ENCODE data around the gene SPAG9.
"Not testable (repeated sequence)": the region's sequence is repeated elsewhere in the genome, so short reads cannot be mapped to it uniquely, and the experiment has no call there.

SPAG9 gene

DNA sequence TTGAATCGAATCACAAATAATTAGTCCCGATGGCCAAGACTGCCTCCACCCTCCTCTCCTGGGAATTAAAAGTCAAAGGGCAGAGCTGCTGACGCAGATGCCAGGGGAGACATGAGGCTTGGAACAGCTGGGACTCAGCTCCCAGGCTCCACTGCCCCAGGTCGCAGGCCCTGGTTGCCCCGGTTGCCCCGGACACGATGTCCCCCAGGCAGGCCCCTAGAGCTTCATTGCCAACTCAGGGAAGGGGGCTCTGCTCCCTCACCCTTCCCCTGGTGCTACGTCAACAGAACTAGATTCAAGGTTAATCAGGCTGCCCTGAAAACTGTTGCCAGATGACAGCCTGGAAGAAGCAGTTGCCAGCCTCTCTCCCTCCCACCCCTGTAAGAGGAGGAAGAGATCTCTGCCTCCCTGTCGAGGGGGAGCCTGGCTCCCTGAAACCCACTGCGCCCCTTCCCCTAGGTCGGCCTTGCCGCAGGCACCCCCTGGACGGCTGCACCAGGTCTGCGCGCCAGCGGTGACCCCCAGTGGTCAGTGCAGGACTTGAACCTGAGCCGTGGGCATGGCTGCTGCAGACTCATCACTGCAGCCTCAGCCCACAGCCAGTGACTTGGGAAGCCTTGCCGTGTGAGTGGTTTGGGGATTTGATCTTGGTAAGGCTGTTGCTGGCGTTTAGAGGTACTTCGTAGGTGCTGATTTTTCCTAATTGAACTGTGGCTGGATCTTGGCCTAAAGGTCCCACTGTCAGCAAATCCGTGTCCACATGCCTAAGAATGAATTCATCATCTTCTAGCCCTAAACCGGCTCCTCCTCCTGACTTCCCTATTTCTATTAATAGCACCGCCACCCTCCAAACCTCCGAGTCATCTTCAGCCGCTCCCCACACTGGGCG lies 170.4 kb downstream of the SPAG9 start:
- peak; percentile 66 to 79 for DNase-seq

DNA sequence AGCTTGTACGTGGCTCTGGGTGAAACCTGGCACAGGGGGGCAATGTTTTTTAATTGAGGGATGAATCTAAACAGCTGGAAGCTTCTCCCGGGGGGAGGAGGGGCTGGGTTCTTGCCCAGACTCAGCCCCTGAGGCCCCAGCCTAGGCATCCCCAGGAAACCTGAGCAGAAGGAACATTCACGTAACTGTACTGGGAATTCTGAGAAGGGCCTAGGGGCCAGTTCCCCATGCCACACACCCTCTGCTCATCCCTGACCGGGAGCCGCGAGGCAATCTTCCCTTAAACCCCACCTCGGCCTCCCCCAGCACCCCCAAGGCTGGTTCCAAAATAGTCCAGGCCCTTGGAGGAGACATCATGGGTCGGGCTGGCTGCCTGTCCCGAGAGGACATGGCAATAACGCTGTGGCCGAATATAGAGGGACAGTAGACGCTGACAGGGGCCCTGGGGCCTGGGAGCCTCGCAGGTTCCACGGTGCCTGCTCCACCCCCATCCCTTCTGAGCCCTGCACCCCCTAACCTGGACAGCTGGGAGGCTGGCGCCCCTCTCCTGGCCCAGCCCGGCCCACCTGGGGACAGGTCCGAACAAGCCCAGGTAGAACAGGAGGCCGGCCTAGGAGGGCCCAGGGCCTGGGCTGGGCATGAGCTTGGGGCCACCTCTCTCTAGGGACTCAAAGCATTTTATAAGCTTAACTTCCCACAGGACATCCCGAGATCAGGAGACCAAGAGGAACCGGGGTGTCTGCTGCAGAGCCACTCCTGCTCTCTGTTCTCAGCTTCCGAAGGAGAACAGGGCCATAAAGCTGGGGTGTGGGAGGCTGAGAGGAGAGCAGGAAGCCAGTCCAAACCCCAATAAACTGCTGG lies 171.3 kb downstream of the SPAG9 start:
- no peak for DNase-seq

DNA sequence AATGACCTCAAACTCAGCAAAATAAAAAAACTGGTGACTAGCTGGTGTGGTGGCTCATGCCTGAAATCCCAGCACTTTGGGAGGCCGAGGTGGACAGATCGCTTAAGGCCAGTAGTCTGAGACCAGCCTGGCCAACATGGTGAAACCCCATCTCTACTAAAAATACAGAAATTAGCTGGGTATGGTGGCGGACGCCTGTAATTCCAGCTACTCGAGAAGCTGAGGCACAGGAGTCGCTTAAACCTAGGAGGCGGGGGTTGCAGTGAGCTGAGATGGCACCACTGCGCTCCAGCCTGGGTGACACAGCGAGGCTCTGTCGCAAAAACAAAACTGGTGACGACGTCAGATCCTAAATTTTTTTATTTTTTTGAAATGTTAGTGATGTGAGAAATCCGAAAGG lies 172.0 kb downstream of the SPAG9 start:
- DNase-seq, result no peak

DNA sequence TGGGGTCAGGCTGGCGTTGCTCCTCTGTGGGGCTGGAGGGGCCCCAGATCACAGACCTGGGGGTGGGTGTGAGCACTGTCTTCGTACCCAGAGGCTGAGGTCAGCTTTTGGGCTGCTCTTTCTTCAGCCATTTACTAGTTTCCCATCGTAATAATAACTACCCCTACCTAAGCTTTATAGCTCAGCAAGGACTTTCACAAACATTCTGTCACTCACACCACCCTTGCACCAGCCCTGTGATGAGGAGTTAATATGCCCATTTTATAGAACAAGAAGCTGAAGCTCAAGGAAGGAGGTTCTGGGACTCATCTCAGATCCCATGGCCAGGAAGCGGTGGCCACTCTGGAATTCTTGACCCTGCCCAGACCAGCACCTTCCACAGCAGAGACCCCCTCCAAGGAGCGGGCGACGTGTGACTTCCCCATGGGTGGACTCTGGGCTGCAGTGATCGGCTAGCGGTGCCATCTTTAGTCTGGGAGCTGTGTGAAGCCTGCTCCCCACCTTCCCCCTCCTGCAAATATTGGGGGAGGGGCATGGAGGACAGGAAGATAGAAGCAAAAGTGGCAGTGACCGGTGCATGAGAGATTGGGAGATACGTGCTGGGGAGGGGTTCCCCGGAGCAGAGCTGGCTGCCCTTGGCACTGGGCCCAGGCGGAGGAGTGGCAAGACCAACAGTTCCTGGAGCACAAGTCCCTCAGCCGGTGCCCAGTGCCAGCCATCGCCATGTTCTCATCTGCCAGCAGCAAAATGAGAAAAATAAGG lies 172.7 kb downstream of the SPAG9 start:
- DNase-seq, result peak; percentile 33 to 82

DNA sequence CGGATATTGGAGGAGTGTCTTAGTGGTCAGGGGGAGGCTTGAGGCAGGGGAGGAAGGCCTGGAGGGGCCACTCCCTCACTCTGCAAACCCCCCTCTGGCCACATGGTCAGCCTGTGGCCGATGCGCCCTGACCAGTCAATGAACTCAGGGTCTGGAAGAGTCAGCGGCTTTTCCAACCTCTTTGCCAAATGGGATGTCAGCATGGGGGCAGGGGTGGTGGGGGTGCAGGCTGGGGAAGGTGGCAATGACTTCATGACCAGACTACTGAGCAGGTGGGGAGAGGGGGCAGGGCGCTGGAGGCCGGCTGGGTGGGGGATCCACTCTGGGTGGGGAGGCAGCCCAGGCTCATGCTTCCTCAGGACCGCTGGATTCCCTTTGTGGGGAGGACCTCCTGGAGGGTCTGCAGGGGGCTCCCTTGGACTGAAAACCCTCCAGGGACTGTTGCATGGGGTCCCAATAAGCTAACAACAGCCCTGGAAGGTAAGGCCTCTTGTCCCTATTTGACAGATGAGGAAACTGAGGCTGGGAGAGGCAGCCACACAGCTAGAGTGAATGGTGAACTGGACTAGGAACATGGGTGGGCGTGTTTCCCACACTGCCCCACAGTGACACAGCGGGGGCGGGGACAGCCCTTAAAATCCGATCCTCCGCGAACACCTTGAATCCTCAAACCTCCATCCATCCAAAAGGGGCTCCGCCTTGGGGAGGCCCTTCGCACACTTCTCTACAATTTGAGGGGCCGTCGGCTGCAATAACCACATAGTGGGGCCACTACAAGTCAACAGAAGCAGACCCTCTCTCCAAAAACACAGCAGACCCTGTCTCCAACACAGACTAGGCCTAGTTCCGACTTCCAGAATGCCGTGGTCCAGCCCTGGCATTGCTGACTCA lies 173.5 kb downstream of the SPAG9 start:
- DNase-seq, result no peak

DNA sequence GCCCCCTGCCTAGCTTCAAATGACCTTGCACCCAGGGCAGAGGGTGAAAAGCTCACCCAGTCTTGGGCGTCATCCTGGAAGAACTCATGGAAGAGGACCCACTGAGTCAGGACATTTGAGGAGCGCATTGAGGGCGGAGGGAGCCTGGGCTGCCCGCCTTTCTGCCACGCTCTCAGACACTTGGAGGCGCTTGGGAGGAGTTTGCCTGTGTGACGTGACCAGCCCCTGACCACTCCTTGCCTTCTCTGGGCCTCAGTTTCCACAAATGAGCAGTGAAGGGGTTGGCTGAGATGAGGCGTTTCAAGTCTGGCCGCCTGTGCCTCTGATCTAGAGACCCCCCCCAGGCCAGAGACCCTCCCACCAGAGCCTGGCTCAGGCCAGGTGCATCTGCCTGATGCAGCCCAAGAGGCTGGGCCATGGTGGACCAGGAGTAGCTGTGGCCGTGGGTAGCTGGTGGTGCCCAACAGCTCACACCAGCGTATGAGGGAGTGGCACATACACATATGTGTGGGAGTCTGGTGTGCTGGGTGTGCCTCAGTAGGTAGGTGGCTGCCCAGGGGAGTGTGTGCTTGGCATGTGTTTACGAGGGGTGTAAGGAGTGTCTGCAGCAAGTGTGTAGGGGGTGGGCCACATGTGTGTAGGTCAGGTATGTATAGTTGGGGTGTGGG lies 174.3 kb downstream of the SPAG9 start:
- DNase-seq, result no peak

DNA sequence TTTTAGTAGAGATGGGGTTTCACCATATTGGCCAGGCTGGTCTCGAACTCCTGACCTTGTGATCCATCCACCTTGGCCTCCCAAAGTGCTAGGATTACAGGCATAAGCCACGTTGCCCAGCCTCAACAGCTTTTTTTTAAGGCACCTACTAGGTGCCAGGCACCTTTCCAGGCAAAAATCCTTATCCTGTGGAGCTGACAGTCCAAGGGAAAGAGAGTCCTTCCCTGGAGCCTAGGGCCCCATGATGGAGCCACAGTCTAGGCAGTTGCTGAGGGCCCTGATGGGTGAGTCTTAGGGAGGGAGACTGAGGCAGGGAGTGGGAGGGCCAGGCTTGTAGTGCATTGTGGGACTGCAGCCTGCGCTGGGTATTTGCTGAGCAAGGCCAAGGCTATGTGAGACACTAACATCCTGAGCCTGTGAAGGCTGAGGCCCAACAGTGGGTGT lies 174.9 kb downstream of the SPAG9 start:
- no peak for DNase-seq

DNA sequence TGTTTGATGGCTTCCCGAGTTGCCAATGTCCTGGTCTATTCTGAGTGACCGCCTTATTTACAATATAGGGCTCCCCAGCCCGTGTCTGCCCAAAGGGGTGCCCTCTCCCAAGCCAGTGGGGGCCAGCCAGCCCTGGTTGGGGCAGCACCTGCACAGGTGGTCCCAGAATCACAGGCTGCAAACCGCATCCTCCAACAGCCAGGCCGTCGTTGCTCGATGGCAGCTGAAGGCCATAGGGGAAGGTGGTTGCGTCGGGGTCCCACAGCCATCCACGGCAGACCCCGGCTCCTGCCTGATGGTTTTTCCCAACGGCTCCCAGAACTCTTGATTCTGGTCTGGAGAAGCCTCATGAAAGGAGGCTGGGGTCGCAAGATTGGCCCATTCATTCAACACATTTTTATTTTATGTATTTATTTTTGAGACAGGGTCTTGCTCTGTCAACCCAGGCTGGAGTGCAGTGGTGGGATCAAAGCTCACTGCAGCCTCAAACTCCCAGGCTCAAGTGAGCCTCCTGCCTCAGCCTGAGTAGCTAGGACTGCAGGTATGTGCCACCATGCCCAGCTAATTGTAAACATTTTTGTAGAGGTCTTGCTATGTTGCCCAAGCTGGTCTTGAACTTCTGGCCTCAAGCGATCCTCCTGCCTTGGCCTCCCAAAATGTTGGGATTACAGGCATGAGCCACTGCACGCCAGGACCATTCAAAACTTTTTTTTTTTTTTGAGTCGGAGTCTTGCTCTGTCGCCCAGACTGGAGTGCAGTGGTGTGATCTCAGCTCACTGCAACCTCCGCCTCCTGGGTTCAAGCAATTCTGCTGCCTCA lies 175.6 kb downstream of the SPAG9 start:
- no peak for DNase-seq

DNA sequence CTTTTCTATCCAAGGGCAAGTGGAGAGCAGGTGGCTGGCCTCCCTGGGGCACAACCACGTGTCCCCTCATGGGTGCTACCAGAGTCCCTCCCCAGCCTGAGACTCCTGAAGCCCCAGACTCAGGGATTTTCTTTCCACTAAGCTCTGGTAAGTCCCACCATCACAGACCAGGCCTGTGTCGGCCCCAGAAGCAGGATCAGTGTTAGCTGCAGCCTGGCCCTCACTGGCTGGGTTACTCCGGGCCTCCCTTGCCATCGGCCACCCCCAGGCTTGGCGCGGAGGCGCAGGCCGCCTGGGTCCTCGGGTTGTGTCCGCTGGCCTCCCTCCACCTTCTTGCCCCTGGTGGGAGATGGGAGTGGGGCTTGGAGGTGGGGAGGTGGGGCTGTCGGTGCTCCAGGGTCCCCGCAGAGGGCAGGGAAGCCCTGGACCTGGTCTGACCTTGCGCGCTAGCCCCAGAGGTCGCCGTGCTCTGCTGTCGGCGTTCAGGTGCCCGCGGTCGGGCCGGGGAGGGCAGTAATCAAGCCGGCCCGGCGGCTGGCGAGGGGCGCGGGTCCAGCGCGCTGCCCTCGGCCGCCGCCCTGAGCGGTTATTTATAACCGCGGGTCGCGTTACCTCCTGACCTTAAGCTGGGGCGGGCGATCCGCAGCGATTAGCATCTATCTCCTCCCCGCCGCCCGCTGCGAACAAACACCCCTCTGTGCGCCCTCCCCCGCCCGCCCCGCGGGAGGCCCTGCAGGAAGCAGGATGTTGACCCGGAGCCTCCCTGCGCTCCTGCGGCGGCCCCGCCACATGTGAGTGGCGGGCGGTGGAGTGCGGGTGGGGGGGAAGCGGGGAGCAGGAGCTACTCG lies 176.4 kb downstream of the SPAG9 start:
- peak; percentile 89 to 94 for DNase-seq

DNA sequence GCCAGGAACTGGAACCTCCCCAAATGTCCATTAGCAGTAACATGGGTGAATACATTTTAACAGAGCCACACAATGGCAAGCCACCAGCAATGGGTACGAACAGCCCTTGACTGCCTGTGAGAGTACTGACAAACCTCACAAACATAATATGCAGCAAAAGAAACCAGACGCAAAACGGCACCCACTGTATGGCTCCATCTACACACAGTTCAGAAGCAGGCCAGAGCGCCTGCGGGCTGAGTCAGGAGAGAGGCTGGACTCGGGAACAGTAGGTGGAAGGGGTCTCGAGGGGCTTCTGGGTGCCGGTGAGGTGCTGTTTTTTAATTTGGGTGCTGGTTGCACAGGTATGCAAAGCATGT lies 177.1 kb downstream of the SPAG9 start:
- DNase-seq, result no peak

DNA sequence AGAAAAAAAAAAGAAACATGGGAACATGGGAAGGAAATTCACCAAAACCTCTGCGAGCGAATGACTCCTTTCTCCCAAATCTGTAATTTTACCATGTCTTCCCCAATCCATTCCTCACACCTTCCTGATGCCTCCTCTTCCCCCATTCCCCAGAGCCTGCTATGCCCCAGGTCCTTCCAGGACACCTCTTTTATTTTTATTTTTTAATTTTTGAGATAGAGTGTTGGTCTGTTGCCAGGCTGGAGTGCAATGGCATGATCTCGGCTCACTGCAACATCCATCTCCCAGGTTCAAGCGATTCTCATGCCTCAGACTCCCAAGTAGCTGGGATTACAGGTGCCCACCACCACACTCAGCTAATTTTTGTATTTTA lies 179.0 kb downstream of the SPAG9 start:
- DNase-seq, result not testable (repeated sequence)

DNA sequence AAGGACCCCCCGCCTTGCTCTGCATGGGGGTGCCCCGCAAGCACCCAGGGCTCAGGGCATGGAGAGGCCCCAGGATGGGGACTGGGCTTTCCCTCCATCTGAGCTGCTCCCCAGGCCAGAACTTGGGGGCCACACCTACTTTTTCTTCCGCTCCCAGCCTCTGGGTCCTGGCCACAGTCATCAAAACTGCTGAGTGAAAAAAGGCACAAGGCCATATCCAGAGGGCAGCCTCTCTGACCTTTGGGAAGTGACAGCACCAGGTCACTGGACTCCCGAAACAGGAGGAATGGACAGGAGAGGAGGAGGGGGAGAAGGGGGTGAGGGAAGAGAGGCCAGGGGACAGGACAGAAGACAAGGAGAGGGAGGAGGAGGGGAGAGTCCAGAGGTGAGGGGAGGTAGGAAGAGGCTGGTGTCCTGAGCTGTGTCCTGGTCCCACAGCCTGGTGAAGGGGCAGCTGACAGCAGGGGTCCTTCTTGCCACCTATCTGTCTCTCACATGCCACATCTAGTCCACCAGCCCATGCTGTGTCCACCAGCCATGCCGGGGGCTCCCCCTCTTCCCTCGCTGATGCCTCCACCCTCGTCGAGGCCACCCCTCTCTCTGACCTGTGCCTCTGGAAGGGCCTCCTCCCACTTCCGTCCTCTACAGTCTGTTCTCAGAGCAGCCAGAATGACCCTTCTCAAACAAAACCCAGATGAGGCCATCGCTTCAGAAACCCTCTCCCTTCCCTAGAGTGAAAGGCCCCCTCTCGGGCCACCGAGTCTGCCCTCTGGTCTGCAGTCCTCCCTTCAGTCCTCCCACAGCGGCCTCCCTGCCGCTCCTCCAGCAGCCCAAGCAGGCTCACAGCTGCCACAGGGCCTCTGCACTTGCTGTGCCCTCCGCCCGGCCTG lies 180.6 kb downstream of the SPAG9 start:
- no peak for DNase-seq

DNA sequence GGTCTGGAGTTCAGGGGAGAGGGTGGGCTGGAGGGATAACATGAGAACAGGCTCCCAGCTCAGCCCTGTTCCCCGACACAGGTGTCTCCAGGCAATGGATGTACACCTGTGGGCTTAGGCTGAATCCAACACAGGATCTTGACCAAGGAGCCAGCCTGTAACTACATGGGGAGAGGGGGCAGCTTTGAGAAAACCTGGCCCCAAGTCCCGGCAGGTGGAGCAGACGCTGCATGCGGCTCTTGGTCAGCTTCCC lies 181.2 kb downstream of the SPAG9 start:
- no peak for DNase-seq

DNA sequence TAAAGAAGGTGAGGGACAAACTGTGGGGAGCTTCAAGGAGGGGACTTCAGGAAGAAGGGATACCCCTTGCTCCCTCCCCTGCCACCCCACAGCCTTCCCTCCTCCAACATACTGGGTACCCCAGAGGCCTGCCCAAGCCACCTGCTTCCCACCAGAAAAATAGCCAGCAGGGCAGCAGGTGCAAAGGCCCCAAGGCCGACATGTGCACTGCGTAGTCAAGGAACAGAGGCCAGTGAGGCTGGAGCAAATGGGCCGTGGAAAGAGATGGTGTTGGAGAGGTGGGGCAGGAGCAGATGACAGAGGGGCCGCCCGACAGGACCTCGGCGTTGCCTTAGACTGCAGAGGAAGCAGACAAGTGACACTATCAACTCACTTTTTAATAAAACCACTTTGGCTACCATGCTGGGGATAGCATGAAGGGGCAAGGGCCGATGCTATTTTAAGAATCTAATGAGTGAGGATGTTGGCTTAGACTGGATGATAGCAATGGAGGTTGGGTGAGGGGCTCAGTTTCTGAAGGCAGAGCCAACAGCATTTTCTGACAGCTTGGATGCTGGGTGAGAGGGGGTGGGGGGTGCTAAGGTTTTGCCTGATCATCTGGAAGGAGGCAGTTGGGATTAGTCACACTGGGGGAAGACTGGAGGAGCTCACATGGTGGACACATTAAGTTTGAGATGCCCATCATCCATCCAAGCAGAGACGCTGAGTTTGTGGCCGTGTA lies 181.7 kb downstream of the SPAG9 start:
- DNase-seq, result no peak

DNA sequence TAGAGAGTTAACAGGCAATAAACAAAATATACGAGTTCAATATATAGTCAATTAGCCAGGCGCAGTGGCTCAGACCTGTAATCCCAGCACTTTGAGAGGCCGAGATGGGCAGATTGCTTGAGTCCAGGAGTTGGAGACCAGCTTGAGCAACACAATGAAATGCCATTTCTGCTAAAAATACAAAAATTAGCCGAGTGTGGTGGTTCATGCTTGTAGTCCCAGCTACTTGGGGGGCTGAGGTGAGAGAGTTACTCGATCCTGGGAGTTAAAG lies 184.7 kb downstream of the SPAG9 start:
- DNase-seq, result no peak

DNA sequence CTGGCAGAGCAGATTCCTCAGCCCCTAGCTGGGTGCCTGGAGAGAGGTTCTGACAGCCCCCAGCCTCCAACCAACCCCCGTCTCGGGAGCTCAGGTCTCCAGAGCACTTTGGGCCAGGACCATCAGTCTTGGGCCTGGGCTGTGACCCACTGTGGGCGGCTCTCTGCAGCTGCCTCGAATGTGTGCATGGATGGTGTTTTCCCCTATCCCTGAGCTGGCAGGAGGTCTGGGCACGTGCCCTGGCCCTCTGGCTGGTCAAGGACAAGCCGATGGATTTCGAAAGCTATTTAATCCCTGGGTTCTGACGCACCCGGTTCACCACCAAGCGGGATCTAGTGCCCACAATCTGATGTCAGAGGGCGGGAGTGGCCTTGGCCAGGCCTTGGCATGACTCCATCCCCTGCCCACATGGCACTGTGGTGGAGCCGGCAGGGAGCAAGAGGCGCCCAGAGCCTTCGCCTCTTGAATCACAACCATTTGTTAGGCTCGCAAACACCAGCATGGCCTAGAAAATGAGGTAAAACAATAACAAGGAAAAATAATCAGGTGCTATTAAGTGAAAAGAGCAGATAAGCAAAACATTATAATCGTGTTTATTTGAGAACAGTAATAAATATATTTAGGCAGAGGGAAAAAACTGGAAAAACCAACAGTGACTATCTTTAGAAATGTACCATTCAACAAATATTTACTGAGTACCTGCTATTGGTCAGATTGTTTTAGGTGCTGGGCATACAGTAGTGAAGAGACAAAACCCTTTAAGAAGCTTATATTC lies 185.3 kb downstream of the SPAG9 start:
- DNase-seq, result peak; percentile 27 to 70

DNA sequence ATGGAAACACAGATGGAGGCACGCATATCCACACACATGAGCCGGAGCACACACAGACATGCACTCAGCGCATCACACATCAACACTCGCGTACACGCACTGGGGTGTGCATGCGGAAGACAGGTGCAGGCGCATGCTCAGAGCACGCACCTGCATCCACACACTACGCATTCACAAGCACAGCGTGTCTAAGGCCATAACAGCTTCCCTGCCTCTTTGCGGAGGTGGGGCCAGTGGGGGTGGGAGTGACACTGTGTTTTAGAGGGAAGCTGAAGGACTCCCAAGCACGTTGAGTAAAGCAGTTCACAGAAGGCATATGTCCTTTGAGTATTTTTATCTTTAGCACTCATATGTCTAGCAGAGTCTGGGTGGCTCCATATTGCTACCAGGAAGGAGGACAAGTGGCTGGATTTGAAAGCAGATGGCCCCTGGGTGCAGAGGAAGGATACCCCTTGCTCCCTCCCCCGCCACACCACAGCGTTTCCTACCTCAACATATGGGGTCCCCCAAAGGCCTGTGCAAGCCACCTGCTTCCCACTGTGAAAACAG lies 185.9 kb downstream of the SPAG9 start:
- no peak for DNase-seq

All from SHP77 (cell line).